Osteoblast (primary cell): ENCODE measurements around the gene ATXN1L. TPM values are rescaled to one million over a fixed set of nuclear protein-coding genes. Genes with fewer than 3 reads are reported as not detected.

Source experiments
- DNase-seq: peaks from one replicate; pipeline ENCODE4 v3.0.0; 2011; ENCODE audit warnings: low spot score, mixed read lengths; ENCODE audit not compliant: insufficient read length; ENCODE audit errors: missing footprints
- H2AFZ ChIP-seq: 2 replicates; pipeline ENCODE4 v1.6.0; 2011; ENCODE audit warnings: mild to moderate bottlenecking, low read length
- H3K27ac ChIP-seq: 2 replicates; pipeline ENCODE4 v1.5.1; 2011; ENCODE audit warnings: mild to moderate bottlenecking, low read depth, low read length, moderate library complexity
- H3K27me3 ChIP-seq: 2 replicates; pipeline ENCODE4 v1.6.0; 2012; ENCODE audit warnings: mild to moderate bottlenecking, control low read depth, inconsistent platforms, low read length, moderate library complexity; ENCODE audit not compliant: insufficient read depth
- H3K36me3 ChIP-seq: 2 replicates; pipeline ENCODE4 v1.5.1; 2011; ENCODE audit warnings: mild to moderate bottlenecking, low read length, control low read depth, moderate library complexity; ENCODE audit not compliant: insufficient read depth
- H3K4me1 ChIP-seq: 2 replicates; pipeline ENCODE4 v1.5.1; 2011; ENCODE audit warnings: mild to moderate bottlenecking, low read length, control low read depth, moderate library complexity; ENCODE audit not compliant: insufficient read depth
- H3K4me2 ChIP-seq: 2 replicates; pipeline ENCODE4 v1.6.0; 2011; ENCODE audit warnings: mild to moderate bottlenecking, low read length; ENCODE audit not compliant: insufficient read depth
- H3K4me3 ChIP-seq: fragments of 200-600 bp; sonication (generic); 3 replicates; pipeline ENCODE4 v1.5.1; 2012; ENCODE audit warnings: mild to moderate bottlenecking, low read length, inconsistent platforms; ENCODE audit not compliant: insufficient read depth
- H3K79me2 ChIP-seq: 2 replicates; pipeline ENCODE4 v1.6.0; 2012; ENCODE audit warnings: mild to moderate bottlenecking, low read length, control low read depth, inconsistent platforms; ENCODE audit not compliant: insufficient read depth
- H3K9me3 ChIP-seq: 2 replicates; pipeline ENCODE4 v1.5.1; 2011; ENCODE audit warnings: low read depth, low read length, control low read depth
- H4K20me1 ChIP-seq: 2 replicates; pipeline ENCODE4 v1.6.0; 2012; ENCODE audit warnings: mild to moderate bottlenecking, low read length, control low read depth; ENCODE audit not compliant: insufficient read depth
- total RNA-seq: library from RNA; depleted of rRNA; stranded (reverse); fragments of >200 nt; gene quantifications from 2 replicates; pipeline ENCODE4 v1.2.3, GENCODE V29; 2012
- TF ChIP-seq, protein P1 (sequence below): IDR thresholded peaks from 2 replicates; pipeline ENCODE4 v1.5.1; 2011; ENCODE audit warnings: mild to moderate bottlenecking, low read depth, low read length, moderate library complexity; ENCODE audit errors: extremely low read depth

Gene ATXN1L, protein sequence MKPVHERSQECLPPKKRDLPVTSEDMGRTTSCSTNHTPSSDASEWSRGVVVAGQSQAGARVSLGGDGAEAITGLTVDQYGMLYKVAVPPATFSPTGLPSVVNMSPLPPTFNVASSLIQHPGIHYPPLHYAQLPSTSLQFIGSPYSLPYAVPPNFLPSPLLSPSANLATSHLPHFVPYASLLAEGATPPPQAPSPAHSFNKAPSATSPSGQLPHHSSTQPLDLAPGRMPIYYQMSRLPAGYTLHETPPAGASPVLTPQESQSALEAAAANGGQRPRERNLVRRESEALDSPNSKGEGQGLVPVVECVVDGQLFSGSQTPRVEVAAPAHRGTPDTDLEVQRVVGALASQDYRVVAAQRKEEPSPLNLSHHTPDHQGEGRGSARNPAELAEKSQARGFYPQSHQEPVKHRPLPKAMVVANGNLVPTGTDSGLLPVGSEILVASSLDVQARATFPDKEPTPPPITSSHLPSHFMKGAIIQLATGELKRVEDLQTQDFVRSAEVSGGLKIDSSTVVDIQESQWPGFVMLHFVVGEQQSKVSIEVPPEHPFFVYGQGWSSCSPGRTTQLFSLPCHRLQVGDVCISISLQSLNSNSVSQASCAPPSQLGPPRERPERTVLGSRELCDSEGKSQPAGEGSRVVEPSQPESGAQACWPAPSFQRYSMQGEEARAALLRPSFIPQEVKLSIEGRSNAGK
- total RNA-seq: 13.6 and 15.9 TPM in 2 replicates

- DNase-seq: peak; percentile 100
- H3K79me2 ChIP-seq: peaks cover 34% of the 10 kb centered on the region
- TF ChIP-seq, protein P1, sequence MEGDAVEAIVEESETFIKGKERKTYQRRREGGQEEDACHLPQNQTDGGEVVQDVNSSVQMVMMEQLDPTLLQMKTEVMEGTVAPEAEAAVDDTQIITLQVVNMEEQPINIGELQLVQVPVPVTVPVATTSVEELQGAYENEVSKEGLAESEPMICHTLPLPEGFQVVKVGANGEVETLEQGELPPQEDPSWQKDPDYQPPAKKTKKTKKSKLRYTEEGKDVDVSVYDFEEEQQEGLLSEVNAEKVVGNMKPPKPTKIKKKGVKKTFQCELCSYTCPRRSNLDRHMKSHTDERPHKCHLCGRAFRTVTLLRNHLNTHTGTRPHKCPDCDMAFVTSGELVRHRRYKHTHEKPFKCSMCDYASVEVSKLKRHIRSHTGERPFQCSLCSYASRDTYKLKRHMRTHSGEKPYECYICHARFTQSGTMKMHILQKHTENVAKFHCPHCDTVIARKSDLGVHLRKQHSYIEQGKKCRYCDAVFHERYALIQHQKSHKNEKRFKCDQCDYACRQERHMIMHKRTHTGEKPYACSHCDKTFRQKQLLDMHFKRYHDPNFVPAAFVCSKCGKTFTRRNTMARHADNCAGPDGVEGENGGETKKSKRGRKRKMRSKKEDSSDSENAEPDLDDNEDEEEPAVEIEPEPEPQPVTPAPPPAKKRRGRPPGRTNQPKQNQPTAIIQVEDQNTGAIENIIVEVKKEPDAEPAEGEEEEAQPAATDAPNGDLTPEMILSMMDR: no peak
- H3K27ac ChIP-seq: peak within 1 kb of the TSS; percentile 88
- peak within 1 kb of the TSS; percentile 90 for H2AFZ ChIP-seq
- peaks cover 14% of the 10 kb centered on the region for H4K20me1 ChIP-seq
- peaks cover 31% of the 10 kb centered on the region for H3K36me3 ChIP-seq
- H3K27me3 ChIP-seq: no peaks in the 10 kb centered on the region
- no peaks in the 10 kb centered on the region for H3K9me3 ChIP-seq
- H3K4me2 ChIP-seq: peak within 1 kb of the TSS; percentile 91
- peaks cover 11% of the 10 kb centered on the region for H3K4me1 ChIP-seq
- peak within 1 kb of the TSS; percentile 98 for H3K4me3 ChIP-seq
Observed at GRCh38 chr16:71845639-71846430, at the start of gene ATXN1L. Gene ATXN1L (plus strand): TSS chr16:71845976. CDS start chr16:71849741, 3,765 bp downstream.

- TF ChIP-seq, protein P1: no peak
- H3K9me3 ChIP-seq: no peaks in the 10 kb centered on the region
- no peaks in the 10 kb centered on the region for H3K4me1 ChIP-seq
- H2AFZ ChIP-seq: no peak overlapping the region
- no peak overlapping the region for H3K27ac ChIP-seq
- H3K4me2 ChIP-seq: no peak overlapping the region
- H3K36me3 ChIP-seq: peaks cover 10% of the 10 kb centered on the region
- no peak overlapping the region for H3K4me3 ChIP-seq
- peaks cover 95% of the 10 kb centered on the region for H3K79me2 ChIP-seq
- H4K20me1 ChIP-seq: peaks cover 50% of the 10 kb centered on the region
- H3K27me3 ChIP-seq: no peaks in the 10 kb centered on the region
- no peak for DNase-seq
Observed at GRCh38 chr16:71796501-71797097, 49.2 kb upstream of the ATXN1L start.

DNA sequence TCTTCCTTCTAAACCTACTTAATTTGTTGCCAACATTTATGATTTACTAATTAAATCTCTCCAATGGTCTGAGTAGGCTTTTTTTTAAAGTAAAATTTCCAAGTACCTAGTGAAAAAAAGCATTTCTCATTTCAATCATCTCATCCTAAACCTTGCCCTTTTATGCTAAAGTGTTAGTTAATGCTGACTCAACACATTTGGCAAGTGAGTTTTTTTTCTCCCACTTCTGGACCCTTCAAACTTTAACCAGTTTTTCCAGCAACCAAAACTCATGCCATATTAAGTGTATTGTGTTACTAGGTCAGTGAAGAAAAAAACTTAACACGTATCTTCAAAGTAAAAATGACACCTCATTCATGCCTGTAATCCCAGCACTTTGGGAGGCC, 42.5 kb upstream of the ATXN1L start:
- DNase-seq: no peak
- TF ChIP-seq, protein P1: no peak
- no peak overlapping the region for H3K4me3 ChIP-seq
- peaks cover 94% of the 10 kb centered on the region for H3K79me2 ChIP-seq
- H2AFZ ChIP-seq: no peak overlapping the region
- peaks cover 19% of the 10 kb centered on the region for H3K36me3 ChIP-seq
- H4K20me1 ChIP-seq: peaks cover 40% of the 10 kb centered on the region
- no peak overlapping the region for H3K4me2 ChIP-seq
- peaks cover 12% of the 10 kb centered on the region for H3K4me1 ChIP-seq
- H3K27ac ChIP-seq: no peak overlapping the region
- no peaks in the 10 kb centered on the region for H3K27me3 ChIP-seq
- no peaks in the 10 kb centered on the region for H3K9me3 ChIP-seq
